Mesenteric fat pad (tissue), 1 donor: ENCODE results near the gene BNIP2. TPM values are rescaled to one million over a fixed set of nuclear protein-coding genes. Genes with fewer than 3 reads are reported as not detected.
"Not testable (repeated sequence)": the region's sequence is repeated elsewhere in the genome, so short reads cannot be mapped to it uniquely, and the experiment has no call there.

ENCODE experiments used
- DNase-seq: peaks from one replicate; pipeline ENCODE4 v3.0.0-alpha.2; 2020; ENCODE audit warnings: low spot score
- total RNA-seq: library from RNA; stranded (reverse); fragmentation: NEBNext Ultra II Directional; extraction: Animal tissue kit (Norgen Biotek cat#: 25700); gene quantifications from one replicate; pipeline ENCODE4 v1.2.1, GENCODE V29; 2021
- donor health status: DM: yes; HTN: yes; CAD: no.

The BNIP2 gene
- total RNA-seq, 1 donor from 2014 or later, result 96.4 TPM

GRCh38 chr15:59689626-59690236 is 611 bp upstream of the BNIP2 start:
- peak; percentile 94 for DNase-seq

- DNase-seq, result no peak
Measured at GRCh38 chr15:59688423-59688781, 718 bp downstream of the BNIP2 start.

GRCh38 chr15:59687836-59688235 is 1.3 kb downstream of the BNIP2 start:
- no peak for DNase-seq

GRCh38 chr15:59686389-59686788 is 2.7 kb downstream of the BNIP2 start:
- no peak for DNase-seq

GRCh38 chr15:59685737-59686297 is 3.3 kb downstream of the BNIP2 start:
- DNase-seq, result no peak

- DNase-seq, result no peak
Measured at GRCh38 chr15:59680870-59681269, 8.2 kb downstream of the BNIP2 start.

- DNase-seq, result no peak
Measured at GRCh38 chr15:59680346-59680745, 8.8 kb downstream of the BNIP2 start.

GRCh38 chr15:59678620-59679019 is 10.5 kb downstream of the BNIP2 start:
- DNase-seq, result no peak

- no peak for DNase-seq
Measured at GRCh38 chr15:59678172-59678571, 10.9 kb downstream of the BNIP2 start.

- DNase-seq, result no peak
Measured at GRCh38 chr15:59676565-59676964, 12.6 kb downstream of the BNIP2 start.

GRCh38 chr15:59674361-59674877 is 14.7 kb downstream of the BNIP2 start:
- DNase-seq, result no peak

GRCh38 chr15:59668556-59668955 is 20.6 kb downstream of the BNIP2 start:
- no peak for DNase-seq

GRCh38 chr15:59662260-59662659 is 26.9 kb downstream of the BNIP2 start:
- no peak for DNase-seq

GRCh38 chr15:59659366-59659765 is 29.8 kb downstream of the BNIP2 start:
- no peak for DNase-seq

- no peak for DNase-seq
Measured at GRCh38 chr15:59657635-59658125, 31.4 kb downstream of the BNIP2 start.

GRCh38 chr15:59656897-59657634 is 32.1 kb downstream of the BNIP2 start, which contains the start of gene GTF2A2:
Gene GTF2A2 (minus strand): TSS chr15:59657515. CDS start chr15:59652277, 5,238 bp downstream.
- peak; percentile 98 for DNase-seq

GRCh38 chr15:59654046-59654445 is 35.1 kb downstream of the BNIP2 start:
- no peak for DNase-seq

GRCh38 chr15:59649603-59650002 is 39.5 kb downstream of the BNIP2 start:
- DNase-seq, result no peak

GRCh38 chr15:59647085-59647484 is 42.0 kb downstream of the BNIP2 start:
- no peak for DNase-seq

- DNase-seq, result no peak
Measured at GRCh38 chr15:59646277-59646676, 42.8 kb downstream of the BNIP2 start.

GRCh38 chr15:59645812-59646211 is 43.3 kb downstream of the BNIP2 start:
- DNase-seq, result not testable (repeated sequence)

GRCh38 chr15:59644756-59645155 is 44.4 kb downstream of the BNIP2 start:
- no peak for DNase-seq
